ENCODE results near the gene ITGB8.
"Not testable (repeated sequence)": the region's sequence is repeated elsewhere in the genome, so short reads cannot be mapped to it uniquely, and the experiment has no call there.

The ITGB8 gene

GRCh38 chr7:20301311-20301939 lies 29.3 kb upstream of the ITGB8 start:
- DNase-seq (ENCODE audit: low read depth) = no peak
- H3K4me3 ChIP-seq (ENCODE audit: low read length) = no peak overlapping the region
- TF ChIP-seq CTCF (conservative IDR thresholded peaks at IDR 0.05; ENCODE audit: low read length) = no peak

DNA sequence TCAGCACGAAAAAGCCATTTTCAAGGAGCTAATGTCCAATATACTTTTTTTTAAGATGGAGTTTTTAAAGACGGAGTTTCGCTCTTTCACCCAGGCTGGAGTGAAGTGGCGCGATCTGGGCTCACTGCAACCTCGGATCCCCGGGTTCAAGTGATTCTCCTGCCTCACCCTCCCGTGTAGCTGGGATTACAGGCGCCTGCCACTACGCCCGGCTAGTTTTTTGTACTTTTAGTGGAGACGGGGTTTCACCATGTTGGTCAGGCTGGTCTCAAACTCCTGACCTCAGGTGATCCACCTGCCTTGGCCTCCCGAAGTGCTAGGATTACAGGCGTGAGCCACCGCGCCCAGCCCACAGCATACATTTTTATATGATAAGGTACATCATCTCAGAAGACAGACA lies 28.4 kb upstream of the ITGB8 start:
- not testable (repeated sequence) for H3K4me3 ChIP-seq (ENCODE audit: low read length); DNase-seq (ENCODE audit: low read depth)

DNA sequence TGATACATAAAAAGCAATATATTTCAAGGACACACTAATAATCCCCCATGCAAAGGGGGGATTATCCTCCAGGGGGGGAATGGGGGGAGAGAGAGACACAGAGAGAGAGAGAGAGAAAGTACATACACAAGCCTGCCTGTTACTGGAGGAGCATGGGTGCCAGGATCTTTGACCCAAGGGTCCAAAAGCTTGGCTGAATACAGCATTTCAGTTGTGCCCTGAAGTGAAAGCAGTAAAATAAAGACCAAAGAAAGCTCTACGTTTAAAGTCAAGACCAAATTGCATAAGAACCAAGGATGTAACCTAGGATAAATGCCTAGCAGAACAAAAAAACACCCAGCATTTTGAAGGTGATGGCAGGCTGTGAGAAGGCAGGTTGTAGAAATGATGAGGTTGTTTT lies 27.8 kb upstream of the ITGB8 start:
- H3K4me3 ChIP-seq (ENCODE audit: low read length) = no peak overlapping the region
- TF ChIP-seq CTCF (conservative IDR thresholded peaks at IDR 0.05; ENCODE audit: low read length) = no peak
- DNase-seq (ENCODE audit: low read depth) = no peak

GRCh38 chr7:20304366-20304765 lies 26.3 kb upstream of the ITGB8 start:
- no peak overlapping the region for H3K4me3 ChIP-seq (ENCODE audit: low read length)
- DNase-seq (ENCODE audit: low read depth) = no peak
- no peak for TF ChIP-seq CTCF (conservative IDR thresholded peaks at IDR 0.05; ENCODE audit: low read length)

DNA sequence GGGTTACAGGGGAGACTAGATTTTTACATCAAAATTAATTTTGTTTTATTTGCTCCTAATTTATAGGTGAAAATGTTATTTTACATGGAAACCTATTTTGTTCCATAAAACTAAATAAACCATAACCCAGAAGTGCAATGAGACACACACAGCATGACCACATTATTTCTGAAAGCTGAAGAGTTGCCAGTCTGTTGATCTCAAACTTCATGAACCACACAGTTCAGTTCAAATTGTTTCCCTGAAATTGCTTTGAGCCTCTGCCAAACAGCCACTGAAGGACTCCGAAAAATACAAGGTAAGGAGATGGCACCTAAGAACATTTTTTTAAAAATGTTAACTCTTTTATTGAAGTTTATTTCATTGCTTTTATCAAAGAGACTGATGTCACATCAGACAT lies 25.0 kb upstream of the ITGB8 start:
- no peak for TF ChIP-seq CTCF (conservative IDR thresholded peaks at IDR 0.05; ENCODE audit: low read length)
- H3K4me3 ChIP-seq (ENCODE audit: low read length) = no peak overlapping the region
- no peak for DNase-seq (ENCODE audit: low read depth)

GRCh38 chr7:20306180-20306946 lies 24.3 kb upstream of the ITGB8 start:
- DNase-seq (ENCODE audit: low read depth) = no peak
- TF ChIP-seq CTCF (conservative IDR thresholded peaks at IDR 0.05; ENCODE audit: low read length) = no peak
- no peak overlapping the region for H3K4me3 ChIP-seq (ENCODE audit: low read length)

GRCh38 chr7:20307119-20307518 lies 23.6 kb upstream of the ITGB8 start:
- no peak overlapping the region for H3K4me3 ChIP-seq (ENCODE audit: low read length)
- peak; percentile 54 for DNase-seq (ENCODE audit: low read depth)
- TF ChIP-seq CTCF (conservative IDR thresholded peaks at IDR 0.05; ENCODE audit: low read length) = no peak

Data from AG10803 (cell line).